ENCODE measurements around the gene COL1A2. TPM values are rescaled to one million over a fixed set of nuclear protein-coding genes. Genes with fewer than 3 reads are reported as not detected.

The COL1A2 gene
- total and polyA plus RNA-seq, 2 of the 8 experiments (the other 6 are each of a cell fraction or from before 2014, with no cell fraction given): 45.2 to 87.2 TPM

- TF ChIP-seq CHD7 (IDR thresholded peaks at IDR 0.05; ENCODE audit: insufficient replicate concordance, low read length): no peak
- TF ChIP-seq RFX5 (IDR thresholded peaks at IDR 0.05; ENCODE audit: borderline replicate concordance, low read depth, low read length): no peak
- no peak for TF ChIP-seq TBP (IDR thresholded peaks at IDR 0.05; ENCODE audit: low read depth, low read length)
- no peak for TF ChIP-seq ASH2L (IDR thresholded peaks at IDR 0.05; ENCODE audit: low read length)
- no peak for TF ChIP-seq CTCF (IDR thresholded peaks at IDR 0.05; ENCODE audit: control extremely low read depth in 1 of 3, insufficient read depth in 1 of 3, low read depth in 1 of 3, low read length in 3 of 3)
- TF ChIP-seq BACH1 (IDR thresholded peaks at IDR 0.05; ENCODE audit: low read length): no peak
- TF ChIP-seq SAP30 (IDR thresholded peaks at IDR 0.05; ENCODE audit: insufficient read depth, insufficient replicate concordance, low read length): no peak
- TF ChIP-seq, protein P1, sequence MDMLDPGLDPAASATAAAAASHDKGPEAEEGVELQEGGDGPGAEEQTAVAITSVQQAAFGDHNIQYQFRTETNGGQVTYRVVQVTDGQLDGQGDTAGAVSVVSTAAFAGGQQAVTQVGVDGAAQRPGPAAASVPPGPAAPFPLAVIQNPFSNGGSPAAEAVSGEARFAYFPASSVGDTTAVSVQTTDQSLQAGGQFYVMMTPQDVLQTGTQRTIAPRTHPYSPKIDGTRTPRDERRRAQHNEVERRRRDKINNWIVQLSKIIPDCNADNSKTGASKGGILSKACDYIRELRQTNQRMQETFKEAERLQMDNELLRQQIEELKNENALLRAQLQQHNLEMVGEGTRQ (IDR thresholded peaks at IDR 0.05; ENCODE audit: low read length): no peak
Measured at GRCh38 chr7:94389381-94389780, 5.3 kb upstream of the COL1A2 start (continued).
